ENCODE results near the gene IL1A. TPM values are rescaled to one million over a fixed set of nuclear protein-coding genes. Genes with fewer than 3 reads are reported as not detected.

Gene IL1A
- total RNA-seq, 1 donor from 2014 or later = 2.4 TPM

DNA sequence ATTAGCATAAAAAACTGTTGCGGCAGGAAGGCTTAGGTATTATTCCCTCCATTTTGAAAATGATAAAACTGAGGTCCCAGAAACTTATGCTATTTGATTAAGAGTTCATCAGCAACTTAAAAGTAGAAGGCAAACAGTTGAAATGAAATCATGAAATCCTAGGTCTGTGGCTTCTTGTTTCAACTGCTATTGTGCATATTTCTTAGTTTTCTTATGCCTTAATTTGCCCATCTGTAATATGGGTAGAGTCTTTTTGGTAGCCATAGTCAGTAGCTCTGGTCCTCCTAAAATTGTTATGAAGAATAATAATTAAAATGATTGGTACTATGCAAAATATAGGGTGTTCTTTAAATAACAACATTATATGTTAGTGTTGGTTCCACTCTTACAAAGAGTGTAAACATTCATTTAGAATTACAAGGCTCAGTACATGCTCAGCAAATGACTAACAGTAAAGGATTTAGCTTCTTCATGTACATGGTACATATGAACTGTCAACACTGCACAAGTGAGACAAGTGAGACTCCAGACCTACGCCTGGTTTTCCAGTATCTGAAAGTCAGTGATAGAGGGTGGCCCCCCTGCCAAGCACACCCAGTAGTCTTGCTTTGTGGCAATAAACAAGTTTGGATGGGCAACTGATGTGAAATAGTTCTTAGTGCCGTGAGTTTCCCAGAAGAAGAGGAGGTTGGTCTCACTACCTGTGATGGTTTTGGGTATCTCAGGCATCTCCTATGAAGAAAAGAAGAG lies 9.6 kb downstream of the IL1A start:
- no peaks in the 10 kb centered on the region for H3K27me3 ChIP-seq (ENCODE audit: control insufficient read depth, insufficient read depth, low read length)
- H3K36me3 ChIP-seq (ENCODE audit: control insufficient read depth, insufficient read depth, low read length) = no peaks in the 10 kb centered on the region
- TF ChIP-seq, protein P1, sequence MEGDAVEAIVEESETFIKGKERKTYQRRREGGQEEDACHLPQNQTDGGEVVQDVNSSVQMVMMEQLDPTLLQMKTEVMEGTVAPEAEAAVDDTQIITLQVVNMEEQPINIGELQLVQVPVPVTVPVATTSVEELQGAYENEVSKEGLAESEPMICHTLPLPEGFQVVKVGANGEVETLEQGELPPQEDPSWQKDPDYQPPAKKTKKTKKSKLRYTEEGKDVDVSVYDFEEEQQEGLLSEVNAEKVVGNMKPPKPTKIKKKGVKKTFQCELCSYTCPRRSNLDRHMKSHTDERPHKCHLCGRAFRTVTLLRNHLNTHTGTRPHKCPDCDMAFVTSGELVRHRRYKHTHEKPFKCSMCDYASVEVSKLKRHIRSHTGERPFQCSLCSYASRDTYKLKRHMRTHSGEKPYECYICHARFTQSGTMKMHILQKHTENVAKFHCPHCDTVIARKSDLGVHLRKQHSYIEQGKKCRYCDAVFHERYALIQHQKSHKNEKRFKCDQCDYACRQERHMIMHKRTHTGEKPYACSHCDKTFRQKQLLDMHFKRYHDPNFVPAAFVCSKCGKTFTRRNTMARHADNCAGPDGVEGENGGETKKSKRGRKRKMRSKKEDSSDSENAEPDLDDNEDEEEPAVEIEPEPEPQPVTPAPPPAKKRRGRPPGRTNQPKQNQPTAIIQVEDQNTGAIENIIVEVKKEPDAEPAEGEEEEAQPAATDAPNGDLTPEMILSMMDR (IDR thresholded peaks at IDR 0.05; ENCODE audit: insufficient read depth, low read length, poor library complexity, severe bottlenecking) = no peak
- no peak for DNase-seq (ENCODE audit: low read depth)
- no peak overlapping the region for H3K4me3 ChIP-seq (ENCODE audit: low read depth, low read length)

DNA sequence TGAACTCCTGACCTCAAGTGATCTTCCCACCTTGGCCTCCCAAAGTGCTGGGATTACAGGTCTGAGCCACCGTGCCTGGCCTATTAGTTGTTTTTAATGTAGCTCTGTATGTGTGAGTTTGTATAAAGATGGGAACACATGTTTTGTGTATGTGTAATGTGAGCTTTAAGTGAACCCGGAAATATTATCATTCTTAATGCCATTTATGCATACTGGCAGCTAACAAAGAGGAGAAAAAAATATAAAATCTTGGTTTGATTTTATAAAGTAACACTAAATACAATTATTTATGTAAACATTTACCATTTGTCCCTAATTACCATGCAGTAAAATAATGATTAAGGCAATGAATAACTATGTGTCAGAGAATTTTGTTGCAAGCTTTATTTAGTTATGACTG lies 10.7 kb downstream of the IL1A start:
- Histone ChIP-seq H3K27me3 (ENCODE audit: control insufficient read depth, insufficient read depth, low read length) (no peaks in the 10 kb centered on the region), H3K4me3 (ENCODE audit: low read depth, low read length) (no peak overlapping the region), H3K36me3 (ENCODE audit: control insufficient read depth, insufficient read depth, low read length) (no peaks in the 10 kb centered on the region)
- TF ChIP-seq, protein P1 (IDR thresholded peaks at IDR 0.05; ENCODE audit: insufficient read depth, low read length, poor library complexity, severe bottlenecking) = no peak
- DNase-seq (ENCODE audit: low read depth) = no peak

DNA sequence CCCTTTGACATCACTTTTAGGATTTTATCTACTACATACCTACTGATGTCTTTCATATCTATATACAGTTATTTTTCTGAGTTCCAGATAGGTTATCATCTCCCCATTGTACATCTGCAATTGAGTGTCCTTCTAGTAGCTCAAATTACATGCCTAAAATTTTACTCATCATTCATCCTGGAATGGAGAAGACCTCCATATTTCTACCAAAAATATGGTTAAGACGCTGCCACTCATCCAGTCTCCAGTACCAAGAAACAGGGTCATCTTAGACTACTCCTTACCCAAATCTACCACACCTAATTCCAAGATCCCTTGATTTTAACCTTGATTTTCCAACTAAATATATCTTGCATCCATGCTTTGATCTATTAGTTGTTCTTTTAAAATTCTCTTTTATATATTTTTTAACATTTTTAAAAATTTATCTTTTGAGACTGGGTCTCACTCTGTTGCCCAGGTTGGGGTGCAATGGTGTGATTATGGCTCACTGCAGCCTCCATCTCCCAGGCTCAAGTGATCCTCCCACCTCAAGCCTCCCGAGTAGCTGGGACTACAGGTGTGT lies 11.3 kb downstream of the IL1A start:
- Histone ChIP-seq H3K4me3 (ENCODE audit: low read depth, low read length) (no peak overlapping the region), H3K36me3 (ENCODE audit: control insufficient read depth, insufficient read depth, low read length) (no peaks in the 10 kb centered on the region), H3K27me3 (ENCODE audit: control insufficient read depth, insufficient read depth, low read length) (no peaks in the 10 kb centered on the region)
- TF ChIP-seq, protein P1 (IDR thresholded peaks at IDR 0.05; ENCODE audit: insufficient read depth, low read length, poor library complexity, severe bottlenecking) = no peak
- no peak for DNase-seq (ENCODE audit: low read depth)

DNA sequence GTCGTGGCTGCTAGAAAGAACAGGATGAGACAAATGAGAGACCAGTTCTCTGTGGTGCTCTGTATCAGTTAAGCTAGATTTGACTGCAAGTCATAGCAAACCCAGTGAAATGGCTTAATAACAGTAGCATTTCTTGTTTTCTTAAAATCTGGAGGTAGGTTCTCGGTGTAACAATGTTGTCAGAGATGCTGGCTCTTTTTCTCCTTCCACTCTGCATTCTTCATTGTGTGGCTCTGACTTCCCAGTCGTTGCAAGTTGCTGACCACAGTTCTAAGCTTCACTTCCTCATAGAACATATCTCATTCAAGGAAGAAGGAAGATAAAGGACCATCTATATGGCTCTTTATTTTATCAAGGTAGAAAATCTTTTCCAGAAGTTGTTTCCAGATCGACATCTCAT lies 12.0 kb downstream of the IL1A start:
- TF ChIP-seq, protein P1 (IDR thresholded peaks at IDR 0.05; ENCODE audit: insufficient read depth, low read length, poor library complexity, severe bottlenecking) = no peak
- no peaks in the 10 kb centered on the region for H3K27me3 ChIP-seq (ENCODE audit: control insufficient read depth, insufficient read depth, low read length)
- no peak overlapping the region for H3K4me3 ChIP-seq (ENCODE audit: low read depth, low read length)
- H3K36me3 ChIP-seq (ENCODE audit: control insufficient read depth, insufficient read depth, low read length) = no peaks in the 10 kb centered on the region
- DNase-seq (ENCODE audit: low read depth) = no peak

DNA sequence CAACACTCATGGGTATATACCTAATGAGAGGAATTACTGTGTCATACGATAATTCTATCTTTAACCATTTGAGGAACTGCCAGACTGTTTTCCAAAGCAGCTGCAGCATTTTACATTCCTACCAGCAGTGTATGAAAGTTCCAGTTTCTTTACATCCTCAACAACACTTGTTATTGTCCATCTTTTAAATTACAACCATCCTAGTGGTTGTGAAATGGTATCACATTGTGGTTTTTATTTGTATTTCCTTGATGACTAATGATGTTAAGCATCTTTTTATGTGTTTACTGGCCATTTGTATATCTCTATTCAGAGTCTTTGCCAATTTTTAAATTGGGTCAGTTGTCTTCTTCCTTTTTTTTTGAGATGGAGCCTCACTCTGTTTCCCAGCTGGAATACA lies 15.9 kb downstream of the IL1A start:
- TF ChIP-seq, protein P1 (IDR thresholded peaks at IDR 0.05; ENCODE audit: insufficient read depth, low read length, poor library complexity, severe bottlenecking) = no peak
- H3K36me3 ChIP-seq (ENCODE audit: control insufficient read depth, insufficient read depth, low read length) = no peaks in the 10 kb centered on the region
- DNase-seq (ENCODE audit: low read depth) = no peak

More for the DNA sequence above, 15.9 kb downstream of the IL1A start:
- Histone ChIP-seq H3K27me3 (ENCODE audit: control insufficient read depth, insufficient read depth, low read length) (no peaks in the 10 kb centered on the region), H3K4me3 (ENCODE audit: low read depth, low read length) (no peak overlapping the region)

All from kidney epithelial cell (primary cell).